ENCODE results near the gene NXNL2.
A peak's percentile ranks its signal among the peaks of the same experiment; 100 is the strongest.

Gene NXNL2

DNA sequence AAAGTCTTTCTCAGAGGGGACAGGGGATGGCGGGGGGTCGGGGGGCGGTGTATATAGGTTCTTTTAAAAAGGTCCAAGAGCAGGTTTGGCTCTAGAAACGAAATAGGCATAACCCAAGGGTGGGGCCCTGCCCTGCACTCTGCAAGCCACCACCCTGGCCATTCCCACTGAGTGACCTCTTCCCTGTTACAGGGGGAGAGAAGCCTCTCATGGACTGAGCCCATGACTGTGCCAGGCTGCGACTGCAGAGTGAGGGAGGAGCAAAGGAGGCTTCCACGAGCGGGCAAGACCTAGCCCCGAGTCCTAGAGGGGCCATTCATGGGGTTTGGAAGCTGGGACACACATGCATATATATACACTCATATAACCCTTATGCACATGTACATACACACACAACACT, 10.1 kb upstream of the NXNL2 start:
- Mint-ChIP-seq H3K4me1 (no peaks in the 10 kb centered on the region), H3K27ac (no peak overlapping the region), H3K9me3 (no peaks in the 10 kb centered on the region), H3K27me3 (peaks cover 19% of the 10 kb centered on the region), H3K36me3 (no peaks in the 10 kb centered on the region), H3K4me3 (no peak overlapping the region)
- ATAC-seq: no peak

DNA sequence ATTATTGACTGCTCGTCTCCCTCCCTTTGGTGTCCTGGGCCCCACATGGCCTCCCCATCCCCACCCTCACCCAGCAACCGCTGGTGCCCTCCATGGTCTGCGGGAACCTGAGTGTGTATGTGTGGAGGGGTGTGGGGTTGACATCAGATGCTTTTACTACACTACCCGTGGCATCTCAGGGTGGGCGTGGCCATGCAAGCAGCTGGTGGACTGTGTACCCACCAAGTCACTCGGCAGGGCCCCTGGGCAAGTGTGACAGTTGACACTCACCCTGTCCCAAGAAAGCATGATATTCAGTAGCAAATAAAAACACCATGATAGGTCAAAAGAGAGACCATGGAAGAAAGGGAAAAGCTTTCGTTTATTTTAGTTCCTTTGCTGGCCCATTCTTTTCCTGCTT, 7.4 kb upstream of the NXNL2 start:
- no peaks in the 10 kb centered on the region for H3K9me3 Mint-ChIP-seq
- H3K27me3 Mint-ChIP-seq: peaks cover 39% of the 10 kb centered on the region
- H3K4me1 Mint-ChIP-seq: no peaks in the 10 kb centered on the region
- H3K36me3 Mint-ChIP-seq: no peaks in the 10 kb centered on the region
- no peak for ATAC-seq
- H3K4me3 Mint-ChIP-seq: no peak overlapping the region
- no peak overlapping the region for H3K27ac Mint-ChIP-seq

DNA sequence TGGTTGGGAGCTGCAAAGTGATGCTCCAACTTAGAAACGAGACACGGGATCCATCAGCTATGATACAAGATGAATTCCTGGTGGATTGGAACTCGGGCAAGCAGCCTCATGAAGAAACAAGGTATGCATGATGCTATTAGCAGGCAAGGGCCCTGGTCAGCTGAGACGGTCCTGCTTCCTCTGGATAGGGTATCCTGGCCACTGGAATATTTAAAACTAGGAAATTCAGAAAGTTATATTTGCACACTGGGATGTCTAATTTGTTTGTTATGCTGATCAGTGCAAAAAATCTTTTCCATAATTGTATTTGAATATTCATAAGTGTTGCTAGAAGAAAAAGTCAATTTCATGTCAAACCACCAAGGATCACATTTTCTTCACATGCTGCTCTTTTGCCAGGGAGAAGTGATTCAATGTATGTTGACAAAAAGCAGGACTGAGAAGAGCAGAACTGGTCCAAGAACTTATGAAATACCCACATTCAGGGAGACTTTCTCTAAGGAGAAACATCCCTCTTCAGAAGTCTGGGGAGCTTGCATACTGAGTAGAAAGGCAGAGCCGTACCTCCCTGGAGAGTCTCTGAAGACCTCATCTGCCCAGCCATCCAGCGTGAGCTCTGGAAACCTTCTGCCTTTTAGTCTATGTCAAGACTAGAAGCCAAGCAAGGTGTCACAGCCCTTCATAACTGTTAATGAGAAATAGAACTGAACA, 6.7 kb upstream of the NXNL2 start:
- ATAC-seq: no peak
- Mint-ChIP-seq H3K27ac (no peak overlapping the region), H3K27me3 (peaks cover 45% of the 10 kb centered on the region), H3K4me3 (no peak overlapping the region), H3K36me3 (no peaks in the 10 kb centered on the region), H3K9me3 (peaks cover 2% of the 10 kb centered on the region), H3K4me1 (no peaks in the 10 kb centered on the region)

DNA sequence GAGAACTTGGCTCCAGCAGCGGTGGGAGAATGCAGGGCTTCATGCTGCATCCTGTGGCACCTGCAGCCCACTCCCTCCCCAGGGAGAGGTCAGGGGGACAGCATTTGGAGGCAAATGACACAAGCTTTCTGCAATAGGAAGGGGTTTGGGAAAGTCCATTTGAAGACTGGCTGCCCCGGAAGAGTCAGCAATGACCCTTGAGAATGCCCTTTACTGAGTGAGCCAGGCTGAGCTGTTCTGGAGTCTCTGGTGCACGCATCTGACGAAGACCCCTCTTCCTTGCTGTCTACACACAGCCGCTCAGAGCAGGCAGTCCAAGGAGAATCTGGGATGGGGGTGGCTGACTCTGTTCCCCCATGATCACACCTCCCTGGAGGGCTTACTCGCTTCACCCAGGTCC, 5.5 kb upstream of the NXNL2 start:
- Mint-ChIP-seq H3K4me1 (peaks cover 8% of the 10 kb centered on the region), H3K36me3 (no peaks in the 10 kb centered on the region), H3K9me3 (peaks cover 2% of the 10 kb centered on the region), H3K4me3 (no peak overlapping the region), H3K27ac (no peak overlapping the region), H3K27me3 (peaks cover 57% of the 10 kb centered on the region)
- ATAC-seq: no peak

DNA sequence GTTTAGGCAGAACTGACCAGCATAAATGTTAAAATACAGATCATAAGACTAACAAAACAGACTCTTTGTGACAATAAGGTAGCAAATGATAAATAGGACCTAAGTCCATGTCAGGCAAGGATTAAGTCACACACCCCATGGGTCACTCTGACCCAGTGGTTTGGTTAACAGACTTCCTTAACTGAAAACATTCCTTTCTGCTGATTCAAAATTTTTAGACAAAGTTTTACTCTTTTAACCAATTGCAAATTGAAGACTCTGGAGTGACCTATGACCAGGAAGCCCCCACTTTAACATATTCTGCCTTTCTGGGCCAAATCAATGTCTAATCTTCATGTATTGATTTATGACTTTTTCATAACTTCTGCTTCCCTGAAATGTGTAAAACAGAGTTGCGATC, 4.9 kb upstream of the NXNL2 start:
- H3K27me3 Mint-ChIP-seq: peaks cover 58% of the 10 kb centered on the region
- no peaks in the 10 kb centered on the region for H3K36me3 Mint-ChIP-seq
- peaks cover 2% of the 10 kb centered on the region for H3K9me3 Mint-ChIP-seq
- no peak overlapping the region for H3K27ac Mint-ChIP-seq
- ATAC-seq: no peak
- H3K4me3 Mint-ChIP-seq: no peak overlapping the region
- peaks cover 8% of the 10 kb centered on the region for H3K4me1 Mint-ChIP-seq

DNA sequence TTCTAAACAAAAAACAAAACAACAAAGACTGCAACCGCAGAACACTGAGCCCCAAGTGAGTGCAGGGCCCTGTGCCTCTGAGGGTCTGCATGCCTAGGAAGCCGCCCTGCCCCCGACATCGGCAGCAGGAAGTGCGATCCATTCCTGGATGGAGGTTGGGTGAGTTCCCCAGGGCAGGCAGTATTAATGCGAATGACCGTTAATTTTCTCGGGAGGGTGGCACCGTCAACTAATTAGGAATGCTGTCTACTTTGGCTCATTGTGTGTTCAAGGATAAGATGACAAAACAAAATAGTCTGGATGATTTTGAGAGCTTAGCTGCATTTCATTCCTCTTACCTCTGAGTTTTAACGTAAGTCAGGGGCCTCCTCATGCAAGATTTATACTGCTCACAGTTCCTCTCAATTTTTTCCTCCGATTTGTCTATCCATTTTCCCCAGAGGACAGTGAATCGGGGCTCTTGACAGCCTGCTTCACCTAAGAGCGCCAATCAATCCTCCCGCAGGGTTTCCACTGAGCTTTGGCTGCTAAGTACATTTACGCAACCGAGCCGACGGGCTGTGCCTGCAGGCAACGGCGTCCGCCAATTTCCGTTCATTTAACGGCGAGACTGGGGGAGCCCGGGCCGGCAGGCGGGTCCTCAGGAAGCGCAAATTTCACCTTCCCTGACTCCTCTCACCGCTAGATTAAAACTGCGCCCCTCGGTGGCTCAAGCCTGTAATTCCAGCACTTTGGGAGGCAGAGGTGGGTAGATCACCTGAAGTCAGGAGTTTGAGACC, 2.9 kb upstream of the NXNL2 start:
- no peak overlapping the region for H3K27ac Mint-ChIP-seq
- peaks cover 2% of the 10 kb centered on the region for H3K9me3 Mint-ChIP-seq
- no peak for ATAC-seq
- no peaks in the 10 kb centered on the region for H3K36me3 Mint-ChIP-seq
- H3K4me1 Mint-ChIP-seq: peaks cover 8% of the 10 kb centered on the region
- peaks cover 73% of the 10 kb centered on the region for H3K27me3 Mint-ChIP-seq
- no peak overlapping the region for H3K4me3 Mint-ChIP-seq

DNA sequence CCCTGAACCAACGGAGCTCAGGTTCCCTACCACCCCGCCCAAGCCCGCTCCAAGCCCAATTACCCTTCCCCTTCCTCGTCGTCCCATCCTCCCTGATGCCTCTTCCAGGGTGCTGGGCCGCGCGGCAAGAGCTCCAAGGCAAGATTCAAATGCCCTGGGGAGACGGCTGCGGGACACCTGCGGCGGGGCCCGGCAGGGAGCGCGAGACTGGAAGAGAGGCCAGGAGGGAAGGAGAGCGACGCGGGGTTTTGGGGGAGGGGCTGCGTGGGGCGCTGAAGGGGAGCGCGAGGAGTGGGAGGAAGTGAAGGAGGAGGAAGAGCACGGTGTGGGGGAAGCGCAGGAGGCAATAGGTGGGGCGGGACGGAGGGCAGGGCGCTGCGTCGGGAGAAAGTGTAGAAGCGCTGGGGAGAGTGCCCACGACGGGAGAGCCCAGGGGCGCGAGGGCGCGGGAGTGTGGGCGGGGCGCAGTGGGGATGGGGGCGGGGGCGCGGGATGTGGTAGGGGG, 975 bp upstream of the NXNL2 start:
- Mint-ChIP-seq H3K36me3 (no peaks in the 10 kb centered on the region), H3K27me3 (peaks cover 72% of the 10 kb centered on the region), H3K4me3 (peak overlapping the region; percentile 16), H3K4me1 (peaks cover 8% of the 10 kb centered on the region), H3K27ac (no peak overlapping the region), H3K9me3 (peaks cover 2% of the 10 kb centered on the region)
- peak; percentile 15 for ATAC-seq

DNA sequence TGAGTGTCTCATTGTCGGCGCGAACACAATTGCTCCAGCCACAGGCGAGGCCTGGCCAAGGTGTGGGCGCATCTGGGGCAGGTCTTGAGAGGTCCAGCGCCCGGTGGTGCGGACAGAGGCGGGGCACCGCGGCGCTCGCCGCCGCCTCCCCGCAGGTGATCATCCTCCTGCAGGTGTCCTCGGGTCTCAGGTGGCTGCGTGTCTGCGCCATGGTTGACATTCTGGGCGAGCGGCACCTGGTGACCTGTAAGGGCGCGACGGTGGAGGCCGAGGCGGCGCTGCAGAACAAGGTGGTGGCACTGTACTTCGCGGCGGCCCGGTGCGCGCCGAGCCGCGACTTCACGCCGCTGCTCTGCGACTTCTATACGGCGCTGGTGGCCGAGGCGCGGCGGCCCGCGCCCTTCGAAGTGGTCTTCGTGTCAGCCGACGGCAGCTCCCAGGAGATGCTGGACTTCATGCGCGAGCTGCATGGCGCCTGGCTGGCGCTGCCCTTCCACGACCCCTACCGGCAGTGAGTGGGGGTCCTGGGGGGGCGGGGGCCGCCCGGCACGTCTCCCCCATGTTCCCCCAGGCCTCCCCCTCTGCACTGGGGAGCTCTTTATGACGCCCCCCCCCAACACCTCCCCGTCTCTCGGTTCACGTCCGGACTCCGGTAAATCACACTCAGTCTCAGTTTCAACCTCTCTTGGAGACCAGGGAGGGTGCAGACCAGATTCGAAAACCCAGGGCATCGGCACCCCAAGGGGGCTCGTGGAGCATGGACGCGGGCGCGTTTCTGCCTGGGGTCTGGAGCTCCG, 446 bp downstream of the NXNL2 start:
- no peak for ATAC-seq
- no peak overlapping the region for H3K4me3 Mint-ChIP-seq
- H3K4me1 Mint-ChIP-seq: peaks cover 8% of the 10 kb centered on the region
- H3K27ac Mint-ChIP-seq: no peak overlapping the region
- peaks cover 2% of the 10 kb centered on the region for H3K9me3 Mint-ChIP-seq
- H3K36me3 Mint-ChIP-seq: no peaks in the 10 kb centered on the region
- H3K27me3 Mint-ChIP-seq: peaks cover 68% of the 10 kb centered on the region

DNA sequence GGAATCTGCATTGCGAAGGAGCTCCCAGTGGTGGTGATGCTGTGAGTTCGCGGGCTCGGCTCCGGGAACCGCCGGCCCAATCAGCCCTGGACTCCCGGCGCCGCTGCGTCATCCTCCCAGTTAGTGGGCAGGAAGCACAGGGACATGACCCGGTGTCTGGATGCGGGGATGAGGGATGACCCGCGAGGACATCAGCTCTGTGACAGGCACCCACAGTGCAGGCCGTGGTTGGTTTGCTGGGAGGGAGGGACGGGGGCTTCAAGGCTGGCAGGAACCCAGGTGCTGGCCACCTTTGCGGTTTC, 996 bp downstream of the NXNL2 start:
- Mint-ChIP-seq H3K27ac (no peak overlapping the region), H3K27me3 (peaks cover 66% of the 10 kb centered on the region), H3K36me3 (no peaks in the 10 kb centered on the region), H3K4me3 (no peak overlapping the region), H3K4me1 (peaks cover 8% of the 10 kb centered on the region), H3K9me3 (peaks cover 2% of the 10 kb centered on the region)
- ATAC-seq: no peak

DNA sequence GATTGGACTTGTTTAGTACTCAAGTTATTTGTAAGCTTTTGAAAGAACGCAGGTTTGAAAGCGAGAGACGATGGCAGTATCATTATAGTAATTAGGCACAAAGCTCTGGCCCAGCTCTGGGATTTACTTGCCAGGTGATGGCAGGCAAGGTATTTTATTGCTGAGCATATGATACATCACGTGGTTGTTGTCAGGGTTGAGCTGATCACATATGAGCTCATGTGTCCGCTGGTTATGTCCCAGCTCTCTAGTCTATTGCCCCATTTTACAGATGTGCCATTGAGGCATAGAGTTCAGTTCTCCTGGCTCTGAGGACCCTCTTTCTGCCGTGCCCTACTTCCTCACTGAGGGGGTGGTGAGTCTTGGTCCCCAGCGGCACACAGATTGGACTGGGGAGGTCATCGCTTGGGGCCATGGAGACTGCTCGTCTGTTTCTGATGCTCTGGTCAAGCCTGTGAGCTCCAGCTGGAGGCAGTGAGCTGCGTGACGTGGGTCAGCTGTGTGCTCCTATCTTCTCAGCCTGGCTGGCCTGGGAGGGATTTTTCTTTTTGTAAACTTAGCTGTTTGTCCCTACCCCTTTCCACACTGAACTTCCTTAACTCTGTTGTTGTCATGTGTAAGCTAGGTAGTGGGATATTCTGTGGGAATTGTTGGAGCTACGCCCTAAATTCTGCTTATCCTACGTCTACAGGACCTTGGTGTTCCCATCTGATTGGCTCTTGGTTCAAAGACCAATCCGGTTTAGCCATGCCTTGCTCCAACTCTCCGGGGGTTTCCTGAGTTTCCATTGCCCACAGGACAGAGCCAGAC, 2.2 kb downstream of the NXNL2 start:
- Mint-ChIP-seq H3K4me3 (no peak overlapping the region), H3K27ac (no peak overlapping the region), H3K9me3 (peaks cover 2% of the 10 kb centered on the region), H3K4me1 (peaks cover 8% of the 10 kb centered on the region), H3K36me3 (no peaks in the 10 kb centered on the region), H3K27me3 (peaks cover 54% of the 10 kb centered on the region)
- no peak for ATAC-seq

DNA sequence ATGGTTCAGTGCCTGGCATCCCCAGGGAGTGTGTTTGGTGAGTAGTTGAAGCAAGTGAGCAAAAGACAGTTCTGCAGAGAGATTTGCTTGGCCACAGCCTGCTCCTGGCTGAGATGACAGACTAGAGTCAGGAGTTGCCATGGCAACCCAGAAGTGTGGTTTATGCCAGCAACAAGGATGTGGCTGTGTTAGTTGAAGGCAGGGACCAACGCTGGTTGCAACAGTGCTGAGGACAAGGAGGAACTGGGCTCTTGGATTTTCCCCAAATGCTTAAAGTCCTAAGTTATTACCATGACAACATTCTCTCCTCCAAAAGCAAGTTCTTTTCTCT, 2.7 kb downstream of the NXNL2 start:
- Mint-ChIP-seq H3K4me1 (peaks cover 8% of the 10 kb centered on the region), H3K4me3 (no peak overlapping the region), H3K27me3 (peaks cover 49% of the 10 kb centered on the region), H3K36me3 (no peaks in the 10 kb centered on the region), H3K27ac (no peak overlapping the region), H3K9me3 (peaks cover 2% of the 10 kb centered on the region)
- no peak for ATAC-seq

DNA sequence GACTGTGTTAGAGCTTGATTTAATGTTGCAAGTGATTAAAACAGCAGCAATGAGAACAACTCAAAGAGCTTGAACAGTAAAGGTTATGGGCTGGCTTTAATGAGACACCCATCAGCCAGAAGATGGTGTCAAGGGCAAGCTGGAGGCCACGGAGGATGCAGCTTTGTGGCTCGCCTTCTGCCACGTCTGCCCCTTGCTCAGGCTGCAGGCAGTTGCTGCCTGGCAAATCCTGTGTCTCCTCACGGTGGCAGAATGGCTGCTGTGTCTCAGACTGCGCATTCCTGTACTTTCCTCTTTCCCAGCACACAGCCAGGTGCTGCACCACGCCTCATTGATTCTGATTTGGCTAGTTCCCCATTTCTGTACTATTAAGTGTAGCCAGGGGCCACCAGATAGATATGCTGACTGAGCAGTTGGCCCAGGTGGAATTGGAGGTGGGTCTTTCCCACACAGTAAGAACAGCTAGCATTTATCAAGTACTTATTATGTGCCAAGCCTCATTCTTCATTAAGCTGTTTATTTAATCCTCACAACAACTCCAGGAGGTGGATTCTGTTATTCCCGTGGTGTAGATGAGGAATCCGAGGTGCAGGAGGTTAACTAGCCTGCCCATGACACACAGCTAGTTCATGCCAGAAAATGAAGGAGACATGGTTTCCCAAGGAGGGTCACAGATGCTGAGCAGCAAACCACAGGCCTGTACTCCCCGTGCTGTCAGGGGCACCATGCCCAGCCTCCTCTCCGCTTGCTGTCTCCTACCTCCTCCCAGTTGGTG, 3.5 kb downstream of the NXNL2 start:
- ATAC-seq: no peak
- no peaks in the 10 kb centered on the region for H3K9me3 Mint-ChIP-seq
- no peaks in the 10 kb centered on the region for H3K36me3 Mint-ChIP-seq
- peaks cover 41% of the 10 kb centered on the region for H3K27me3 Mint-ChIP-seq
- H3K4me1 Mint-ChIP-seq: peaks cover 8% of the 10 kb centered on the region
- H3K4me3 Mint-ChIP-seq: no peak overlapping the region
- H3K27ac Mint-ChIP-seq: no peak overlapping the region

DNA sequence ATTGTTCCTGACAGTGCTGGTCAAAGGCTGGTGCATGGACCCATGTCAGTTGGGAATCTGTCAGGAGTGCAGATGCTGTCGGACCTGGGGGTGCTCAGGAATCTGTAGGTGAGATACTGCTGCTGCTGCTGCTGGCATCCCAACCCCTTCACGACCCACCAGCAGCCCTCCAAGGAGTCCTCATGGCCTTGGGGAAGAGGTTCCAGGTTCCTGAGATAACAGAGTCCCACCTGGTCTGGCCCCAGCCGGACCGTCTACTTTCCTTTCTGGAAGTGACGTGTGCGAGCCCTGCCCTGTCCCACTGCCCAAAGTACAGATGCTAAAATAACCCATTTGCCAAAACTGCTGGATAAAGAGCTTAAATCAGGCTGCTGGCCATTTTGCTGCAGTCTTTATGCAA, 4.3 kb downstream of the NXNL2 start:
- Mint-ChIP-seq H3K4me3 (no peak overlapping the region), H3K9me3 (no peaks in the 10 kb centered on the region), H3K27ac (no peak overlapping the region), H3K4me1 (peaks cover 1% of the 10 kb centered on the region), H3K27me3 (peaks cover 41% of the 10 kb centered on the region), H3K36me3 (no peaks in the 10 kb centered on the region)
- ATAC-seq: no peak

DNA sequence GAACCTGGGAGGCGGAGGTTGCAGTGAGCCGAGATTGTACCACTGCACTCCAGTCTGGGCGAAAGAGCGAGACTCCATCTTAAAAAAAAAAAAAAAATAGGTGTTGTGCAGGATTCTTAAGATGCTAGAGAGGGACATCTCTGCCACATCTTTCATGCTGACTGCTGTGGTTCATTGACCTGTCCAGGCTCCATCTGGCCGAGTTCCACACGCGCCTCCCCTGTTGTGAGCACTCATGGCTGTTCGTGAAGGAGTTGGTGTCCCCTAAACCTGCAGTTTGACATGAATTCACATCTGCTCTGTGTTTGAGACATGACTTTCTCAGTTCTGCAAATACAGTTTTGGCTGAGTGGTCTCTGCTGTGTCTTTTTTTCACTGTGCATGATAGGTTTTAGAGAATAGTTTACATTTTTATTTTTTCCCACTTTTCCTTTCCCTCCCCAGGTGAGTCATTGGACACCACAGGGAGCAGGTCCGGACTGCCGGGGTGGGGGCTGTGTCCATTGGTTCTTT, 5.3 kb downstream of the NXNL2 start:
- no peak for ATAC-seq
- Mint-ChIP-seq H3K9me3 (no peaks in the 10 kb centered on the region), H3K27me3 (peaks cover 42% of the 10 kb centered on the region), H3K36me3 (no peaks in the 10 kb centered on the region), H3K27ac (no peak overlapping the region), H3K4me3 (no peak overlapping the region), H3K4me1 (no peaks in the 10 kb centered on the region)

Measured in stimulated activated memory B cell treated with anti-CD40 and anti-IgM and Interleukin-4, amounts not matched to agents 10 μg/mL and 1 μg/mL and 100 μg/mL, for 72 hours (primary cell).